Measurements from ENCODE around the gene CLIC1.
"Not testable (repeated sequence)": the region's sequence is repeated elsewhere in the genome, so short reads cannot be mapped to it uniquely, and the experiment has no call there.

The CLIC1 gene

DNA sequence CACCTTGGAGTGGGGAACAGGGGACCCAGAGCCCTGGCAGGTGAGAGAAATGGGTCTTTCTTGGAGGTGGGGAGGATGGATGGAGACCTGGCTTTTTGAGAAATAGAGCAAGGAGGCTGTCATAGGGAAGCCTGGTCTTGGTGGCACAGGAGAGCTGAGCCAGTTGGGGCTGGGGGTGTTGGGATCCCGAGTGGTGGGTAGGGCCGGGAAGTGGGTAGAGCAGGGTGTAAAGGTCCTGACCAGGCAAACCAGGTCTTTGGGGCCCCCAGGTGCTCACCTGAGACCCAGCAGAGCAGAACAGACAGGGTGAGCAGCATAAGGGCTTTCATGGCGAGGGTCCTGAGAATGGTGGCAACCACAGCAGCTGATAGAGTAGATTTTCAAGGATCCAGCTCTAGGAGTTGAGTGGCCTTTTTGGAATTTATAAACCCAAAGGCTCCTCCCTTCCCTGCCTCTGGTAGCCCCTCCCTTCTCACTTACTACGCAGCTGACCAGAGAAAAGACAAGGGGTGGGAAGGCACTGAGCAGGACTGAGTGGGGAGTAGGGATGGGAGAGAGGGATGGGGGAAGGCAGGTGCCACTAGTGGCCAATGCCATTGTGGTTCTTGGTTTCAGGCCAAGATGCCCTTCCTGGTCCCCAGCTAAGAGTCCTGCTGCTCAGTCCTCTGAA, 14.8 kb downstream of the CLIC1 start, which contains the start of gene LY6G6C:
LY6G6C (minus strand) TSS at position 396 of the 670 bp plus-strand sequence; CDS start at position 329, 67 bp downstream.
- no peak for DNase-seq

DNA sequence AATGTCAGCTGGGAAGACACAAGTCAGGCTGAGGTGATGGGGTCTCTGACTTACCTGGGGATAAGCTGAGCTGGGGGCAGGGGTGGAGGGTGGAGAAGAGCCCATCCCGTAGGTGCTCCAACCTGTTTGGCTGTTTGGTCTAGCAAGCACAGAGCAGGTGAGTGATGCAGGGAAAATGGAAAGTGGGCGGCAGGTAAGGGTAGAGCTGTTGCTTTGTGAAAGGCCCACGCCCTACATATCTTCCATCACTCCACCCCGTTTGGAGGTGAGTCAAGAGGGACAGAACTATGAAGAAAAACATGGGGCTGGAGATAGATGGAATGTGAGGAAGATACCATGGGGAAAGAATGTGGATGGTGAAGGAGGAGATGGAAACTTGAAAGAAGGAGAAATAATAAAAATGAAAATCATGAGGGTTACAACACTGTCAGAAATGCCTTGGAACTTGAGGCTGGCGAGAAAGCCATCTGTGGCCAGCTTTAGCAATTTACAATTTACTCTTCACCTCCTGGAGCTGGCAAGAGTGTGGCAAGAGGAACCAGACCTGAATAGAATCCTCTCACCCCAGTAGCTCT, 16.0 kb downstream of the CLIC1 start:
- no peak for DNase-seq

DNA sequence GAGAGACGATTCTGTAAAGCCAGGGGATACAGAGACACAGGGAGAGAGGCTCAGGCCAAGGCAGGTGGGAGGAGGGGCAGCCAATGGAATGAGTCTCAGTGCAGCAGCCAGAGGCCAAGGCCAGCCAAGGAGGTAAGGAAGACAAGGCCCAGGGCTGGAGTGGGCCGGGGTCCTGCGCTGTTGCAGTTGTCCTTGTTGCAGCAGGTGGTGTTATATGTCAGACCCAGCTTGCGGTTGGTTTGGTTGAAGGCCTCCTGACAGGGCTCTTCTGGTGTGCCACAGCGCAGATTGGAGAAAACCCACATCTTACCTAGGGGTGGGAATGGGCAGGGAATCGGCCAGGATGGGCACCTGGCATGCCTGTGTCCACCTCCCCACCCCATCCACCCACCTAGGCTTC, 17.3 kb downstream of the CLIC1 start:
- DNase-seq: no peak

DNA sequence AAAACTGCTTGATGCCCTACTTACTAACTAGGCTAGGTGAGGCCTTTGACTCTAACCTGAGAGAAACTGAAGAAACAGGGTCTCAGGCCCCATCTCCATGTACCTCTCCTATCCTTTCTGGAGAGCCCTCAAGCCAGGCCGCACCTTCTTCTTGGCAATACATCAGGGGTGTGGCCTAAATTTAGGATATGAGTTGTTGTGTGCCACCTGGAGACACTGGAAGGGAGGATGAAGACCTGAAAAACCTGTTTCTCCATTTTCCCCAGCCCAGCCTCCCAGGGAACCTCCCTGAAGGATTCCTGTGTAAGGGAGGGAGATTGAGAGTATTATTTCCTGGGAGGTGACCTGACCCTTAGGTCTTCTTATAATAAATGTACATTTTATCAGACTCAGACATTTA, 18.1 kb downstream of the CLIC1 start:
- DNase-seq: no peak

DNA sequence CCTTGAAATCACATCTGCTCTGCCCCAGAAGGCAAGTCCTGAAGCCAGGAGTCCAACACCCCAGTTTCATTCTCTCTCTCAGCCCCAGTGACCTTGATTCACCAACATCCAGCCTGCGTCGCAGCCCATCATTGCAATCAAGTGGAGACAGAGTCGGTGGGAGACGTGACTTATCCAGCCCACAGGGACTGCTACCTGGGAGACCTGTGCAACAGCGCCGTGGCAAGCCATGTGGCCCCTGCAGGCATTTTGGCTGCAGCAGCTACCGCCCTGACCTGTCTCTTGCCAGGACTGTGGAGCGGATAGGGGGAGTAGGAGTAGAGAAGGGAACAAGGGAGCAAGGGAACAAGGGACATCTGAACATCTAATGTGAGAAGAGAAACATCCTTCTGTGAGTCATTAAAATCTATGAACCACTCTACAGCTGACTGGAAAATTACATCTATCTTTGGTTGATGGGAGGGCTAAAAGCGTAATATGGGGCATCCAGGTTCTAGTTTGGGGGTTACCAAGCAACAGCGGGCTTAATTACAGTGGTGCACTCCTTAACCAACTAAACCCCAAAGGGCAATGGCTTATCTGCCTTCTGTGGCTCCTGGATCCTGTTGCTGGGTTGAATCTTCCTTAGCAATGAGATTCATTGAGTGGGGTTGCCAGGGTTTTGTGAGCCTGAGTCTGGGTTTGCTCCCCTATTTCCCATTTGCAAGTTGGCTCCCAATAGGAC, 18.7 kb downstream of the CLIC1 start:
- no peak for DNase-seq

DNA sequence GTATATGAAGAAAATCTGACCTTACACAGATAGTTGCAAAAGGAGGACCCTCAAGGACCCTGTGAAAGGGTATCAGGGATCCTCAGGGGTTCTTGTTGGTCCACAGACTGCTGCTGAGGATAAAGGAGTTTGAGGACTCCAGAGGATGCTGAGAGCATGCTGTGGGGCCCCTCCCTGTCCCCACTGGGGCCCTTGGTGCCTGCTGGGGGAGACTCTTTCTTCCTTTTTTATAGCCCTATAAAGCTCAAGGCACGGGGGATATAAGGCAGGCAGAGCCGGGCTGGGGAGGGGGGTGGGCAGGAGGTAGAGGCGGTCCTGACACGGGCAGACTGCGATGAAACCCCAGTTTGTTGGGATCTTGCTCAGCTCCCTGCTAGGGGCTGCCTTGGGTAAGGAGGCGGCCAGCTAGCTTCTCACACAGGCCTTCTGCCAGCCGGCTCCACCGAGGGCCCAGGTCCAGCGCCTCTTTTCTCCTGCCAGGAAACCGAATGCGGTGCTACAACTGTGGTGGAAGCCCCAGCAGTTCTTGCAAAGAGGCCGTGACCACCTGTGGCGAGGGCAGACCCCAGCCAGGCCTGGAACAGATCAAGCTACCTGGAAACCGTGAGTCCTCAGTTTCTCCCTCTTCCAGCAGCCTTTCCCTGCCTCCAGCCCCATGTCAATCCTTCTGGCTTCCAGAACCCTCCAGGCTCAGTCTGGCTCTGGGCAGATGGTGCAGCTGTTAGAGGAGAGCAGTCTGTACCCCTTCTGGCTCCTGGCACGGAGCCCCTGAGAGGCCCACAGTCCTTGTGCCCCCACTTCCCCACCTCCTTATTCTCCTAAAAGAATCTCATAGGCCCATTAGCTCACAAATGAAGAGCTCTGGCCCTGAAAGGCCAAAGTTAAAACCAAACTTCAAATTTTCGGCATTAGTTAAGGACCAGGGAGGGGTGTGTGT, 21.0 kb downstream of the CLIC1 start, which contains the start of gene LY6G6D:
LY6G6D (plus strand) TSS at position 327 of the 937 bp plus-strand sequence; CDS start at position 335, 8 bp downstream.
- no peak for DNase-seq

DNA sequence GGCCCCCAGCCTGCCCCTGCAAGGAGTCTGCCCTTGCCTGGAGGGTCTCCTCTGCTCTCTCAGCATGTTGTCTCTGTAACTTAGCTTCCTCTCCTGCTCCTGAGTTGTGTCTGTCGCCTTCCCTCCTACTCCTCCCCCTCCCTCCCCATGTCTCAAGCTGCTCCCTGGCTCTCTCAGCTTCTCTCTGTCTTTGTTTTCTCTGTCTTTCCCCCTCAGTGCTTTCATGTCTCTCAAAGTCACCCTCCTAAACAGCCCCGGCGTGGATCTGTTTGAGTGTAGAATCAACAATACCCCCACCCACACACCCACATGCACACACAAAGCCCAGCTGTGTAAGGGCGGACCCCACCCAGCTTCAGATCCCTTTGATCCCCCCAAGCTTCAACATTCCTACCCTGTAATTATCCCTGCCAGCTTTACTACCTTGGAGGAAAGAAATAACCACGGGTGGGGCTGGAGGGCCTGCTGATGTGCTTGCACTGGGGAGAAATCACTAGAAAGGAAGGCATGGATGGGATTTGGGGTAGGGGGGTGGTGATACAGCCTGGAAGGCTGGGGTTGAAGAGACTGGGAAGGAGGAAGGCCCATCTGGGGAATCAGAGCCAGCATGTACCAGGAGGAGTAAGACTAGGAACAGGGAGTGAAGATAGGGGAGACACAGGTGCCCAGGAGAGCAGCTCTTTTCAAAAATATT, 22.2 kb downstream of the CLIC1 start:
- DNase-seq: no peak

DNA sequence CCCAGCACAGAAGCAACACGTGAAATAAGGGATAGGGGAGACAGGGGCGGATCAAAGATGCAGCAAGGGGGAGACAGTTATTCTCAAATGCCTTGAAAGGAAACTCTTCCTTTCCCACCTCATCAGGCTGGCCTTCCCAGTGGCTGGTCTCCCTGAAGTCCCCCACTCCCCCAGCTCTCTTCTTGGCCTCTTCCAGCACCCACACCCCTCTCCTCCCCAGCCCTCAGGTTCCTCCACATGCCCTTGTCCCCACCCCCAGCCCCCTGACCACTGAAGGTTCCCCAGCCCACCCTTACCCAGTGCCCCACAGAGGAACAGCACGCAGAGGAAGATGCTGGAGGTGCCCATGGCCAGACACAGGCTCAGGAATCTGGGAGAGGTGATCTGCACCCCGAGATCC, 22.9 kb downstream of the CLIC1 start:
- DNase-seq: no peak

DNA sequence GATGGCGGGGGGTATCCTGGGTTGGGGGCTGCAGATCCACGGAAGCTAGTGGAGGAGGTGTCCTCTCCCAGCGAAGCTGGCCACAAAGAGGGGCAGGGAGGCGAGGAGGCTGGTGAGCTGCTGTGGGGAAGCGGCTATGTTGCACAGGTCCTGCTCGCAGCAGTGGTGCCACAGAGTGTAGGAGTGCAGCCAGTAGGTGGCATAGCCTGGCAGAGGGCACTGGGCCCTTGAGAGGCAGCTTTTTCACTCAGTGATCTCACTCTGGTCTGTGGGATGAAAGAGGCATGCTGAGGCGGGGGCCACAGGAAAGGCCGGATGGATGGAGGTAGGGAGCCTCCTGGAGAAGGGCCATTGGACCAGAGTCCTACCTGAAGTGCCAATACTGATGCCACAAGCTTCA, 24.0 kb downstream of the CLIC1 start:
- no peak for DNase-seq

DNA sequence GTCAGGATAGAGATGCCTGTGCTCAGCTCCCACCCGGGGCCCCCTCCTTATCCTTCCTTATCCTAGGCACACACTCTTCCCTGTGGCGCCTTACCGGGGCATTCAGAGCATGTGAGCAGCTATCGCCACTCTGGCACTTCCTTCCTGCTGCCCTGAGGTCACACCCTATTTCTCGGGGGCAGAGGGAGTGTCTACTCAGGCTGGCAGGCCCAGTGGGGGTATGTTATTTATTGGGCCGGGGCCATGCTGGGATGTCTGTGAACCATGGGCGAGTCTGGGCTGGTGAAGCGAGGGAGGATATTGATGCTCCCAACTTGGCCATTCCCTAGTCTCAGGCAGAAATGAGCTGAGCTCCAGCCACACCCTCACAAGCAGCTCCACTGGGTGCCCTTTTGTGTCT, 25.1 kb downstream of the CLIC1 start:
- DNase-seq: no peak

DNA sequence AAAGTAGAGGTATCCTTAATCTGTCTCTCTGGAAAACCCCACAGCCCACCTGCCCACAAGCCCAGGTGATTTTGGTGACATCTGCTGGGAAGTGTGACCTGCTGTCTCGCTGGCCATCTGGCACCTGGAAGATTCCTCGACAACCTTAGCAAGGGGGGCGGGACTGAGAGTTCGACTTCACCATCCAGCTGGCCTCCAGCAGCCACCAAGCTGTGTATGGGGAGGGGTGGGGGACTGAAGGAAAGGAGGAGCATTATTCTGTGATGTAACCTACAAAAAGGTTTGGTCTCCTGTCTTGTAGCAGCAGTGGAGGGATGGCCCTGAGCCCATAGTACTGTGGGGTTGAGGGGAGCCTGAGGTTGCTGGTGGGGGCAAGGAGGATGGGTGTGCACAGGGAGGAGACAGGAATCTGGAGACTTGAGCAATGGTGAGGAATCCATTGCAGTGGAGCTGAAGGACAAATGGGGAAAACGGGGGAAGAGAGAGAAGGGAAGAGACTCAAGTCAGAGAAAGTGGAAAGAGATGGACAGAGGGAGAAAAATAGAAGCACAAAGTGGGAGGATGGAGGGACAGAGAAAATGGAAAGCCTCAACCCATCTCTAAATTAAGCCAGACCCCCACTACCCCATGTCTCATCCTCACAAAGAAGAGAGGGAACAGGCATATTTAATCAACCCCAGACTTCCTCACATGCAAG, 25.7 kb downstream of the CLIC1 start:
- DNase-seq: no peak

DNA sequence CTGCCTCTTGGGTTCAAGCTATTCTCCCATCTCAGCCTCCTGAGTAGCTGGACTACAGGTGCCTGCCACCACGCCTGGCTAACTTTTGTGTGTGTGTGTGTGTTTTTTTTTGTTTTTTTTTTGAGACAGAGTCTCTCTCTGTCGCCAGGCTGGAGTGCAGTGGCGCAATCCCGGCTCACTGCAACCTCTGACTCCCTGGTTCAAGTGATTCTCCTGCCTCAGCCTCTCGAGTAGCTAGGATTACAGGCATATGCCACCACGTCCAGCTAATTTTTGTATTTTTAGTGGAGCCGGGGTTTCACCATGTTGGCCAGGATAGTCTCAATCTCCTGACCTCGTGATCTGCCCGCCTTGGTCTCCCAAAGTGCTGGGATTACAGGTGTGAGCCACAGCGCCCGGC, 27.2 kb downstream of the CLIC1 start:
- DNase-seq: not testable (repeated sequence)

DNA sequence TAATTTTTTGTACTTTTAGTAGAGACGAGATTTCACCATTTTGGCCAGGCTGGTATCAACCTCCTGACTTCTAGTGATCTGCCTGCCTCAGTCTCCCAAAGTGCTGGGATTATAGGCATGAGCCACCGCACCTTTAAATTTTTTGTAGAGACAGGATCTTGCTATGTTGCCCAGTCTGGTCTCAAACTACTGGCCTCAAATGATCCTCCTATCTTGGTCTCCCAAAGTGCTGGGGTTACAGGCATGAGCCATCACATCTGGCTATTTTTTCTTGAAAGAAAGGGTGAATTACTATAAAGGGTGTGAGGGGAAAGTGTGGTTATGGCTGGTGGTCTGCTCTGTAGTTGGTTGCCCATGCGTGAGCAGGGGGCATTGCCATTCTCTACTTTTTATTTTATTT, 28.1 kb downstream of the CLIC1 start:
- no peak for DNase-seq

DNA sequence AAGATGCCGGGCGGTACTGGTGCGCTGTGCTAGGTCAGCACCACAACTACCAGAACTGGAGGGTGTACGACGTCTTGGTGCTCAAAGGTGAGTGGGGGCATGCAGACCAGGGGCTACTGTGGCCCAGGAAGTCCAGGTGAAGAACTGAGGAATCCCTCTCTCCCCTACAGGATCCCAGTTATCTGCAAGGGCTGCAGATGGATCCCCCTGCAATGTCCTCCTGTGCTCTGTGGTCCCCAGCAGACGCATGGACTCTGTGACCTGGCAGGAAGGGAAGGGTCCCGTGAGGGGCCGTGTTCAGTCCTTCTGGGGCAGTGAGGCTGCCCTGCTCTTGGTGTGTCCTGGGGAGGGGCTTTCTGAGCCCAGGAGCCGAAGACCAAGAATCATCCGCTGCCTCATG, 28.6 kb downstream of the CLIC1 start:
- no peak for DNase-seq

DNA sequence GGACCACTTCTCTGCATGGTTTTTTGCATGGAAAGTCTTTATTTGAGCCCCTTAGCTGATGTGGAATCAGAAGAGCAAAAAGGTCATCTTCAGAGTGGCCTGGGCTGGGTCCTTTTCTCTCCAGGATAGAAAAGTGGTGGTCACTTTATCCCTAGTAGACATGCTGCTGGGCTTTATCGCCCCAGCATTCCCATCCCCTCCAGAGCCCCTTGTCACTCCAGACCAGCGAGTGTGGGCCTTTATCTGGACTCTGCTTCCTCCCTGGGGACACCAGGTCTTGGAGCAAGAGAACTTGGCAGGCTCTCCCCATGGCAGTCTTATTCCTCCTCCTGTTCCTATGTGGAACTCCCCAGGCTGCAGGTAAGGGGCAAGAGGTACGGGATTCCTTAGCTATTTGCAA, 29.7 kb downstream of the CLIC1 start, which contains the start of gene LY6G6F:
LY6G6F (plus strand) TSS at position 268 of the 400 bp plus-strand sequence; CDS start at position 309, 41 bp downstream.
- DNase-seq: no peak

DNA sequence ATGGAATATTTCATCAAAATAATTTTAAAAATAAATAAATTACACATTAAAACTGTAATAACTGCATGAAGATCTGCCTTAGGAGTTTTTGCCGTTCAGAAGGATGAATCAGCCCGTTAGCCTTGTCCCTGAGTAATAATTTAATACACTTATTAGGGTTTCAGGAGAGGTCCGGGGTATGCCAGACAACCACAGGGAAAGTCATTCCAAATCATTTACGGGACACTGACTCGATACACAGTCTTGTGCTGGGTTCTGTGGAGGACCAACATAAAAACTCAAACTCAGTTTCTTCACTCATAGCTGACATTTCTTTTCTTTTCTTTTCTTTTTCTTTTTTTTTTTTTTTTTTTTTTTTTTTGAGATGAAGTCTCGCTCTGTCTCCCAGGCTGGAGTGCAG, 30.4 kb downstream of the CLIC1 start:
- no peak for DNase-seq

DNA sequence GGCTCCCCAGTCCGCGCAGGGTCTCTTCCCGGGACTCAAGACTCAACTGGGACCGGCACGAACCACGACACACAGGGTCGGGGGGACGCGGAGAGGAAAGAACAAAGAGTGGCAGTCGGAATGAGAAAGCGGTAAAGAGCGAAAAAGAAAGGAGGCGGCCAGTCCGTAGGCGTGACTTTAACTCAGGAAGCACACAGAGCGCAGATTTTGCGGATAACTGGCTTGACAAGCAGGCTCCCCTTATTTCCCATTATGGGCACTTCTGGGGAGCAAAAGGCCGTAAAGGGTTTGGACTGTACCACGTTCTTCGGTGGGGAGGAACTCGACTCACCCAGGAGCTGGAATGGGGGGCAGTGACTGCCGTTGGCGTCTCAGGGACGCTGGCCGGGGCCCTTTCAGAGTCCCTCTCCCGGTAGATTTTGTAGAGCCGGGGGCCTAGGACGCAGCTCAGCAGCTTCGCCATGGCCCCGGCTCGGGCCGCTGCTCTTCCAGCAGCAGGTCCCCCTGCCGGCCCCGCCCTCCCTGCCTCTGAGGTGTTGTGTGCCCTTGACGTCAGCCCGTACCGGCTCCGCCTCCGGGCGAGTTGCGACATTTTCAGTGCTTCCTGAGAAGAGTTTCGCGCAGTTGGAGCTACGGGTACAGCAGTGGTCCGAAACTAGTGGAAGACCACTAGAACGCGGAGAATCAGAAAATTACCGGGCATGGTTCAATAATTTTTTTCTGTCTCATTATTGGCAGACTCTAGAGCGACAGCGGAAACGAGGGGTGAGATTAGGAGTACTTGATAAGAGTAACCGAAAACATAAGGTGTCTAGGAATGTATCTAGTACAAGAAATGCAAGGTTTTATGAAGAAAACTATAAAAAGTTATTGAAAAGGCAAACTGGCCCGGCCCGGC, 33.3 kb downstream of the CLIC1 start, which contains the start of gene ABHD16A:
ABHD16A (minus strand) TSS at position 506 of the 898 bp plus-strand sequence; CDS start at position 463, 43 bp downstream.
- DNase-seq: peak; percentile 83

DNA sequence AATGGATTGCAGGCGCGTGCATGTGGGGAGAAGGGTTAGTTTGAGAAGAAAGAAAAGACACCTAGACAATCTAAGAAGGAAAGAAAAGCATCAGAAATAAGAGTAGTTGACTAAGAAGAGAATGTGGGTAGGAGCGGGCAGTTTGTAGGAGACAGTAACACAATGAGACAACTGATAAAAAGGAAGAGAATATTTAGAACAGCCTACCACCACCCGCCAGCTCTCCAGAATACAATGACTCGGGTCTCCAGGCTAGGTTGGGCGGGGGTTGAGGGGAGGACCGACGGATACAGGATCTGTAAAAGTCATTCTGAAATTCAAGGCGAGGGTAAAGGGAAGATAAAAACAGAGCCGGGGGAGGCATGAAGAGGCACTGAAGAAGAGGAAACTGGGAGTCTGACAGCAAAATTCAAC, 33.9 kb downstream of the CLIC1 start:
- DNase-seq: no peak

DNA sequence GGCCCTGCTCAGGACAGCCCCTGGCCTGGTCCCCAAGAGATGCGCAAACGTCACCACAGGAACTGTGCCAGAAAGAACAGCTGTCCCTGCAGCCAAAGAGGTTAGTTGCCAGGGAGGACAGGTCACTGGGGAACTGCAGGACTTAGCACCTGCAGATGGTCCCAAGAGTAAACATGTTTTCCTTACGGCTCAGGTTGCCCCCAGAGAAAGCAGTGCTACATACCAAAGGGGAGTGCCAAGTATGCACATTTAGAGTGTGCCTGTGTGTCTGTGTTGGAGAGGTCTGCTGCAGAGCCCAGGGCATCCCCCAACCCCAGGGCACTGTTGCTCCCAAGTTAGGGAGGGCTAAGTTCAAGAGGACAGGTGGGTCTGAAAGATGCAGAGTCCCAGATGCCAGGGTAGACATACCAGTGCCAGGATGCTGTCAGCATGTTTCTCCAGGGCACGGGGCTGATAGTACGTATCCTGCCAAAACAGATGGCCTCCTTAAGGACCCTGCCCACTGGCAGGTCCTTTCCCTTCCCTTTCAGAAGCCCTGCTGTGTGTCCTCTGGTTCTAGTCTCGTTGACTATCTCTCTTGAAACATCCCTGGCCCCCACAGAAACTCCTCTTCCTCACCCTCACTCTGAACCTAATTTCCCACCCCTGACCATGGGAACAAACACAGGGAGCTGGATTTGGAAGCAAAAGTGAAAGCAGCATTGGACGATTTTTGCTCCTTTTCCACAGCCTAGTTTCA, 34.5 kb downstream of the CLIC1 start:
- no peak for DNase-seq

Measured in NCI-H2081 treated with DMSO at 0.1 percent for 48 hours (cell line).